Naive thymus-derived CD4-positive, alpha-beta T cell (primary cell): ENCODE measurements around the gene FGG. TPM values are rescaled to one million over a fixed set of nuclear protein-coding genes. Genes with fewer than 3 reads are reported as not detected.

Experiments used
- ATAC-seq: fragments of 150-1000 bp; cut with Tn5 transposase; 2 replicates; pipeline ENCODE4 v1.10.0; 2021; ENCODE audit warnings: mild to moderate bottlenecking, moderate library complexity
- CTCF ChIA-PET: fragments of 350-600 bp; sonication (Branson Sonifier 250); formaldehyde crosslinking; loops from one replicate; lab custom pipeline; 2021; ENCODE audit warnings: antibody characterized with exemption; lab: Charles Lee
- POLR2A ChIA-PET: fragments of 350-600 bp; sonication (Branson Sonifier 250); formaldehyde crosslinking; loops from one replicate; lab custom pipeline; 2021; ENCODE audit warnings: antibody characterized with exemption, inconsistent platforms; lab: Charles Lee
- DNase-seq, 9 donors: peaks; one replicate each; pipeline versions ENCODE4 v3.0.0 to v3.0.0-alpha.2; 2020 to 2022; ENCODE audit warnings: mixed read lengths in 1 of 9
- H3K27ac ChIP-seq: one replicate; pipeline ENCODE4 v1.7.0; 2013; ENCODE audit warnings: mild to moderate bottlenecking, low read depth, low read length, moderate library complexity
- H3K27me3 ChIP-seq, 2 donors: one replicate each; pipeline ENCODE4 v1.7.0; 2013; ENCODE audit warnings: low read length in 2 of 2, mild to moderate bottlenecking in 2 of 2, moderate library complexity in 2 of 2; ENCODE audit not compliant: control insufficient read depth in 2 of 2, insufficient read depth in 2 of 2
- H3K36me3 ChIP-seq, 3 experiments: 1 replicate in 2 of 3; 2 replicates in 1 of 3; pipeline ENCODE4 v1.7.0; 2013; ENCODE audit warnings: low read length in 3 of 3, mild to moderate bottlenecking in 3 of 3, moderate library complexity in 1 of 3; ENCODE audit not compliant: insufficient read depth in 3 of 3, control insufficient read depth in 2 of 3
- H3K4me1 ChIP-seq, 2 donors: one replicate each; pipeline ENCODE4 v1.7.0; 2013; ENCODE audit warnings: low read length in 2 of 2, mild to moderate bottlenecking in 2 of 2, moderate library complexity in 1 of 2; ENCODE audit not compliant: control insufficient read depth in 2 of 2, insufficient read depth in 2 of 2
- H3K4me3 ChIP-seq: 2 replicates; pipeline ENCODE4 v1.7.0; 2013; ENCODE audit warnings: mild to moderate bottlenecking, low read length
- H3K9me3 ChIP-seq, 3 experiments: 1 replicate in 2 of 3; 2 replicates in 1 of 3; pipeline ENCODE4 v1.7.0; 2013; ENCODE audit warnings: low read length in 3 of 3; ENCODE audit not compliant: control insufficient read depth in 2 of 3
- H3K27ac Mint-ChIP-seq, 9 donors: one replicate each; pipeline ENCODE4 v1.8.0; 2020 to 2022; ENCODE audit warnings: mixed read lengths in 9 of 9, mild to moderate bottlenecking in 8 of 9, moderate library complexity in 5 of 9, inconsistent platforms in 2 of 9
- H3K27me3 Mint-ChIP-seq, 5 donors: one replicate each; pipeline ENCODE4 v1.8.0; 2021 to 2022; ENCODE audit warnings: mixed read lengths in 5 of 5, mild to moderate bottlenecking in 1 of 5
- H3K36me3 Mint-ChIP-seq, 5 donors: one replicate each; pipeline ENCODE4 v1.8.0; 2020 to 2022; ENCODE audit warnings: mixed read lengths in 5 of 5, mild to moderate bottlenecking in 3 of 5, inconsistent platforms in 1 of 5
- H3K4me1 Mint-ChIP-seq, 7 donors: one replicate each; pipeline ENCODE4 v1.8.0; 2020 to 2022; ENCODE audit warnings: mixed read lengths in 7 of 7, mild to moderate bottlenecking in 3 of 7, inconsistent platforms in 1 of 7
- H3K4me3 Mint-ChIP-seq, 10 donors: one replicate each; pipeline ENCODE4 v1.8.0; 2020 to 2022; ENCODE audit warnings: mild to moderate bottlenecking in 10 of 10, mixed read lengths in 10 of 10, moderate library complexity in 6 of 10, inconsistent platforms in 2 of 10
- H3K9me3 Mint-ChIP-seq, 11 donors: one replicate each; pipeline ENCODE4 v1.8.0; 2020 to 2022; ENCODE audit warnings: mixed read lengths in 11 of 11, mild to moderate bottlenecking in 4 of 11, inconsistent platforms in 1 of 11, moderate library complexity in 1 of 11
- intact Hi-C, 2 donors: fragments of 100-400 bp; cut with micrococcal nuclease; formaldehyde crosslinking; loops; one replicate each; pipeline ENCODE4 v1.15.1; 2023
- polyA plus RNA-seq, 2 donors: library from polyadenylated mRNA; unstranded; fragments of 300-500 nt; fragmentation: Illumina TruSeq; gene quantifications; one replicate each; pipeline ENCODE4 v1.2.3, GENCODE V29; 2021
- total RNA-seq, 6 experiments: library from RNA in 5 of 6; stranded (reverse) in 5 of 6; gene quantifications; 1 replicate in 5 of 6; 2 replicates in 1 of 6; pipeline ENCODE4 v1.2.3 and lab custom pipeline; 2021 to 2026

FGG gene
- total and polyA plus RNA-seq, 7 experiments from 2014 or later = not detected

GRCh38 chr4:154573190-154573870 is 39.1 kb downstream of the FGG start:
- no peak overlapping the region for H3K27ac Mint-ChIP-seq
- DNase-seq (no peak), ATAC-seq (no peak)
- H3K27me3 Mint-ChIP-seq = peaks cover 4 to 26% (median 13%) of the 10 kb centered on the region in 5 donors
- H3K4me1 Mint-ChIP-seq = no peaks in the 10 kb centered on the region
- Histone ChIP-seq H3K4me1 (no peaks in the 10 kb centered on the region), H3K9me3 (no peaks in the 10 kb centered on the region), H3K27ac (no peak overlapping the region), H3K36me3 (no peaks in the 10 kb centered on the region), H3K4me3 (no peak overlapping the region), H3K27me3 (peaks cover 0 to 4% of the 10 kb centered on the region in 2 donors)
- no peaks in the 10 kb centered on the region for H3K36me3 Mint-ChIP-seq
- ChIA-PET POLR2A (no interaction called here), CTCF (no interaction called here)
- intact Hi-C loops = no loop called here
- no peak overlapping the region for H3K4me3 Mint-ChIP-seq
- H3K9me3 Mint-ChIP-seq = peaks cover 0 to 2% (median 0%) of the 10 kb centered on the region in 11 donors

- no peak overlapping the region for H3K27ac ChIP-seq
- H3K4me3 Mint-ChIP-seq = no peak overlapping the region
- H3K9me3 ChIP-seq = no peaks in the 10 kb centered on the region
- ATAC-seq = no peak
- no peaks in the 10 kb centered on the region for H3K4me1 Mint-ChIP-seq
- no peak for DNase-seq
- intact Hi-C loops = no loop called here
- no peak overlapping the region for H3K4me3 ChIP-seq
- H3K4me1 ChIP-seq = no peaks in the 10 kb centered on the region
- H3K27me3 Mint-ChIP-seq = peaks cover 0 to 18% (median 9%) of the 10 kb centered on the region in 5 donors
- H3K36me3 ChIP-seq = no peaks in the 10 kb centered on the region
- no peaks in the 10 kb centered on the region for H3K9me3 Mint-ChIP-seq
- H3K27ac Mint-ChIP-seq = no peak overlapping the region
- ChIA-PET POLR2A (interaction anchor here (0.6 kb wide), 1 partner anchor 1604 kb away, joined by 3 read pairs; no protein-coding TSS in a partner anchor), CTCF (interaction anchor here (1.0 kb wide), 1 partner anchor 11 kb away, joined by 4 read pairs; no protein-coding TSS in a partner anchor)
- no peaks in the 10 kb centered on the region for H3K27me3 ChIP-seq
- H3K36me3 Mint-ChIP-seq = no peaks in the 10 kb centered on the region
Observed at GRCh38 chr4:154569584-154569983, 42.9 kb downstream of the FGG start.

- no peaks in the 10 kb centered on the region for H3K4me1 ChIP-seq
- DNase-seq (no peak), ATAC-seq (no peak)
- ChIA-PET POLR2A (no interaction called here), CTCF (interaction anchor here (1.0 to 1.4 kb wide), 2 partner anchors 10 to 11 kb away, joined by 3 to 4 read pairs; no protein-coding TSS in a partner anchor)
- H3K9me3 Mint-ChIP-seq = no peaks in the 10 kb centered on the region
- H3K4me3 Mint-ChIP-seq = no peak overlapping the region
- no peak overlapping the region for H3K4me3 ChIP-seq
- no peaks in the 10 kb centered on the region for H3K4me1 Mint-ChIP-seq
- H3K27ac Mint-ChIP-seq = no peak overlapping the region
- H3K27me3 ChIP-seq = no peaks in the 10 kb centered on the region
- no peaks in the 10 kb centered on the region for H3K36me3 ChIP-seq
- no peaks in the 10 kb centered on the region for H3K36me3 Mint-ChIP-seq
- H3K27ac ChIP-seq = no peak overlapping the region
- intact Hi-C loops = no loop called here
- no peaks in the 10 kb centered on the region for H3K9me3 ChIP-seq
- peaks cover 0 to 18% (median 9%) of the 10 kb centered on the region in 5 donors for H3K27me3 Mint-ChIP-seq
Observed at GRCh38 chr4:154569028-154569427, 43.4 kb downstream of the FGG start.

GRCh38 chr4:154566639-154567204 is 45.7 kb downstream of the FGG start:
- Histone ChIP-seq H3K27ac (no peak overlapping the region), H3K4me1 (no peaks in the 10 kb centered on the region), H3K4me3 (no peak overlapping the region), H3K9me3 (no peaks in the 10 kb centered on the region), H3K36me3 (no peaks in the 10 kb centered on the region), H3K27me3 (no peaks in the 10 kb centered on the region)
- CTCF ChIA-PET = interaction anchor here (0.6 kb wide), 1 partner anchor 1220 kb away, joined by 3 read pairs; no protein-coding TSS in a partner anchor
- ATAC-seq (no peak), DNase-seq (no peak)
- no peaks in the 10 kb centered on the region for H3K36me3 Mint-ChIP-seq
- H3K4me3 Mint-ChIP-seq = no peak overlapping the region
- POLR2A ChIA-PET = no interaction called here
- no peaks in the 10 kb centered on the region for H3K9me3 Mint-ChIP-seq
- intact Hi-C loops = no loop called here
- no peak overlapping the region for H3K27ac Mint-ChIP-seq
- H3K27me3 Mint-ChIP-seq = peaks cover 4 to 25% (median 9%) of the 10 kb centered on the region in 5 donors
- no peaks in the 10 kb centered on the region for H3K4me1 Mint-ChIP-seq

- intact Hi-C loops = no loop called here
- Mint-ChIP-seq H3K4me3 (no peak overlapping the region), H3K4me1 (no peaks in the 10 kb centered on the region), H3K9me3 (no peaks in the 10 kb centered on the region), H3K36me3 (no peaks in the 10 kb centered on the region), H3K27me3 (peaks cover 4 to 20% (median 13%) of the 10 kb centered on the region in 5 donors), H3K27ac (no peak overlapping the region)
- POLR2A ChIA-PET = no interaction called here
- no peak for ATAC-seq
- no peaks in the 10 kb centered on the region for H3K4me1 ChIP-seq
- no peaks in the 10 kb centered on the region for H3K36me3 ChIP-seq
- no peaks in the 10 kb centered on the region for H3K27me3 ChIP-seq
- H3K9me3 ChIP-seq = no peaks in the 10 kb centered on the region
- H3K27ac ChIP-seq = no peak overlapping the region
- CTCF ChIA-PET = no interaction called here
- DNase-seq = no peak
- H3K4me3 ChIP-seq = no peak overlapping the region
Observed at GRCh38 chr4:154565704-154566103, 46.8 kb downstream of the FGG start.

GRCh38 chr4:154564311-154564710 is 48.1 kb downstream of the FGG start:
- H3K36me3 Mint-ChIP-seq = no peaks in the 10 kb centered on the region
- intact Hi-C loops = no loop called here
- no peak overlapping the region for H3K4me3 Mint-ChIP-seq
- H3K27ac ChIP-seq = no peak overlapping the region
- no peak for ATAC-seq
- no peaks in the 10 kb centered on the region for H3K4me1 ChIP-seq
- H3K27me3 Mint-ChIP-seq = peaks cover 4 to 22% (median 18%) of the 10 kb centered on the region in 5 donors
- no peaks in the 10 kb centered on the region for H3K27me3 ChIP-seq
- peaks cover 0 to 4% (median 0%) of the 10 kb centered on the region in 7 donors for H3K4me1 Mint-ChIP-seq
- no peaks in the 10 kb centered on the region for H3K9me3 ChIP-seq
- H3K27ac Mint-ChIP-seq = no peak overlapping the region
- H3K9me3 Mint-ChIP-seq = no peaks in the 10 kb centered on the region
- no peak for DNase-seq
- H3K36me3 ChIP-seq = no peaks in the 10 kb centered on the region
- ChIA-PET CTCF (no interaction called here), POLR2A (no interaction called here)
- H3K4me3 ChIP-seq = no peak overlapping the region
